SK-N-SH treated with all-trans-retinoic acid at 6 μM for 48 hours (cell line): ENCODE measurements around the gene DLX6.

Experiments
- ARNTL ChIP-seq: fragments of 450-650 bp; formaldehyde crosslinking; IDR thresholded peaks from 2 replicates; pipeline ENCODE4 v1.5.0; 2020; ENCODE audit warnings: low read depth, mild to moderate bottlenecking, moderate library complexity, borderline replicate concordance
- ZFP3 ChIP-seq: fragments of 250-450 bp; sonication (Bioruptor Pico); IDR thresholded peaks from 2 replicates; pipeline ENCODE4 v1.5.0; 2020; ENCODE audit warnings: mild to moderate bottlenecking, moderate library complexity
- TF ChIP-seq, protein P1 (sequence below): fragments of 250-450 bp; sonication (Bioruptor Pico); IDR thresholded peaks from 2 replicates; pipeline ENCODE4 v1.5.1; 2021; ENCODE audit warnings: mild to moderate bottlenecking, moderate library complexity

DNA sequence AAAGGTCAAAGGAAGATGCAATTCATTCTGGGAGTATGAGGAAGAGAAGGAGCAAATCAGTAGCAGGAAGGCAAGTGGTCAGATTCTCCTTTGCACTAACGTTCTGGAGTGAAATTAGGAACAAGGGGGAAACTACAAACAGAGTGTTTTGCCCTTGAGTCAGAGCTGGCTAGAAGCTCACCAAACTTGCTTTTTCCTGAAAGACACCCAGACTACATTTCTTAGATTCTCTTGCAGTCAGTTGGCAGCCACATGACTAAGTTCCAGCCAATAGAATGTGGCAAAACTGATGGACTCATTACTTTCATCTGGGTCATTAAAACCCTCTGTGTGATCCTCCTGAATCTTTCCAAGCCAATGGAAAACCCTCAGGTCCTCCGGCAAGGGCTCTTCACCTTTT lies 37.9 kb downstream of the DLX6 start:
- TF ChIP-seq ARNTL (CRISPR knock-in tag) (no peak), ZFP3 (CRISPR knock-in tag) (no peak)
- TF ChIP-seq, protein P1, sequence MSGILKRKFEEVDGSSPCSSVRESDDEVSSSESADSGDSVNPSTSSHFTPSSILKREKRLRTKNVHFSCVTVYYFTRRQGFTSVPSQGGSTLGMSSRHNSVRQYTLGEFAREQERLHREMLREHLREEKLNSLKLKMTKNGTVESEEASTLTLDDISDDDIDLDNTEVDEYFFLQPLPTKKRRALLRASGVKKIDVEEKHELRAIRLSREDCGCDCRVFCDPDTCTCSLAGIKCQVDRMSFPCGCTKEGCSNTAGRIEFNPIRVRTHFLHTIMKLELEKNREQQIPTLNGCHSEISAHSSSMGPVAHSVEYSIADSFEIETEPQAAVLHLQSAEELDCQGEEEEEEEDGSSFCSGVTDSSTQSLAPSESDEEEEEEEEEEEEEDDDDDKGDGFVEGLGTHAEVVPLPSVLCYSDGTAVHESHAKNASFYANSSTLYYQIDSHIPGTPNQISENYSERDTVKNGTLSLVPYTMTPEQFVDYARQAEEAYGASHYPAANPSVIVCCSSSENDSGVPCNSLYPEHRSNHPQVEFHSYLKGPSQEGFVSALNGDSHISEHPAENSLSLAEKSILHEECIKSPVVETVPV = no peak
